ENCODE data around the gene BBX. TPM values are rescaled to one million over a fixed set of nuclear protein-coding genes. Genes with fewer than 3 reads are reported as not detected.
"Not testable (repeated sequence)": the region's sequence is repeated elsewhere in the genome, so short reads cannot be mapped to it uniquely, and the experiment has no call there.

The BBX gene
- total RNA-seq, 1 donor: 97.6 TPM

DNA sequence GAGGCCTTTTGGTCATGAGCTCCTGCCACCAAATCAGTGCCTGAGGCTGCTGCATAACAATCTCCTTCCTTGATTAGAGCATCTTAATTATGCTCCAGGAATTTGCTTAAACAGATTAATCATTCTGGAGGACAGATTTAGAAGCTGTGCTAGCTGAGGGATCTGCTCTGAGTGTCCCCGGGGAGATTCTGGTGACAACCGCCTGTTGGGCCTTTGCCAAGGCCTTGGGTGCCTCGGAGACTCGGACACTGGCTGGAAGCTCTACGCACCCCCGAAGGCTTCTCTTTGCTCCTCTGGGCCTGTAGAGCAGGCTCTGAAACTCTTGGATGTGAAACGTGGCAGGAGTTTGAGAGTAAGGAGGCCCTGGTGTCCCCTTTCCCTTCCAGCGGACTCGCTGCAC lies 304.0 kb downstream of the BBX start:
- DNase-seq (ENCODE audit: low read depth): no peak
- no peak overlapping the region for H3K4me3 ChIP-seq (ENCODE audit: low read depth, low read length)
- TF ChIP-seq, protein P1, sequence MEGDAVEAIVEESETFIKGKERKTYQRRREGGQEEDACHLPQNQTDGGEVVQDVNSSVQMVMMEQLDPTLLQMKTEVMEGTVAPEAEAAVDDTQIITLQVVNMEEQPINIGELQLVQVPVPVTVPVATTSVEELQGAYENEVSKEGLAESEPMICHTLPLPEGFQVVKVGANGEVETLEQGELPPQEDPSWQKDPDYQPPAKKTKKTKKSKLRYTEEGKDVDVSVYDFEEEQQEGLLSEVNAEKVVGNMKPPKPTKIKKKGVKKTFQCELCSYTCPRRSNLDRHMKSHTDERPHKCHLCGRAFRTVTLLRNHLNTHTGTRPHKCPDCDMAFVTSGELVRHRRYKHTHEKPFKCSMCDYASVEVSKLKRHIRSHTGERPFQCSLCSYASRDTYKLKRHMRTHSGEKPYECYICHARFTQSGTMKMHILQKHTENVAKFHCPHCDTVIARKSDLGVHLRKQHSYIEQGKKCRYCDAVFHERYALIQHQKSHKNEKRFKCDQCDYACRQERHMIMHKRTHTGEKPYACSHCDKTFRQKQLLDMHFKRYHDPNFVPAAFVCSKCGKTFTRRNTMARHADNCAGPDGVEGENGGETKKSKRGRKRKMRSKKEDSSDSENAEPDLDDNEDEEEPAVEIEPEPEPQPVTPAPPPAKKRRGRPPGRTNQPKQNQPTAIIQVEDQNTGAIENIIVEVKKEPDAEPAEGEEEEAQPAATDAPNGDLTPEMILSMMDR (IDR thresholded peaks at IDR 0.05; ENCODE audit: insufficient read depth, low read depth, low read length): no peak

DNA sequence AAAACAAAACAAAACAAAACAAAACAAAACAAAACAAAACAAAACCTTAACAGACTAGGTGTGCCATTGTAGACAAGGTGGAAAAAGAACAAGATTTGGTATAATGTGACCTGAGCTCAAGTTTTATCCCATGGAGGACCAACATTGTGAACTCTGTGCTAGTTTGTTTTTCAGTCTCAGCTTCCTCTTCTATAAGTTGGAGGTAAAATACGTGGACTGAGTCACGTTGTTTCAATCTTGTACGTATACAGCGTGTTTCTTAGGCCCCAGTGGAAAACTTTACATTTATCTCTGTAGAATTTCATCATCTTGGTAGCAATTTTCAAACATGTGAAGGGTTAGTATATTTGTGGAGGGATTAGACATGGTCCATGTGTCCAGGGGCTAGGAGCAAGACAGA lies 306.4 kb downstream of the BBX start:
- H3K4me3 ChIP-seq (ENCODE audit: low read depth, low read length): no peak overlapping the region
- TF ChIP-seq, protein P1 (IDR thresholded peaks at IDR 0.05; ENCODE audit: insufficient read depth, low read depth, low read length): no peak
- no peak for DNase-seq (ENCODE audit: low read depth)

DNA sequence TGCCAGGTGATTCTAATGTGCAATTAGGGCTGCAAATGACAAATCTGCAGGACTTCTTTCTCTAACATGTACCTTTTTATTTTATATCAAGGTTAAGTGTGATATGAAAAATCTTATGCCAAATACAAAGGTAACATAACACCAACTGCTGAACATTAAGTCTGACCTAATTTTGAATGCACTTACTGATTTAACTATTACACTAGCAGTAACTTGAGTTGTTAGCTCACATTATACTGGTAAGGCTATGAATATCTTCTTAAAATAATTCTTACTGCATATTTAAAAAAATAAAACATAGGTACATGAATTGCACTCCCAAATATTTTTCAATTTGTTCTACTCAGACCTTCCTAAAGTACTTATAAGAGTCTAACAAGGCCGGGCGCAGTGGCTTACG lies 308.8 kb downstream of the BBX start:
- TF ChIP-seq, protein P1 (IDR thresholded peaks at IDR 0.05; ENCODE audit: insufficient read depth, low read depth, low read length): no peak
- DNase-seq (ENCODE audit: low read depth): no peak
- H3K4me3 ChIP-seq (ENCODE audit: low read depth, low read length): no peak overlapping the region

DNA sequence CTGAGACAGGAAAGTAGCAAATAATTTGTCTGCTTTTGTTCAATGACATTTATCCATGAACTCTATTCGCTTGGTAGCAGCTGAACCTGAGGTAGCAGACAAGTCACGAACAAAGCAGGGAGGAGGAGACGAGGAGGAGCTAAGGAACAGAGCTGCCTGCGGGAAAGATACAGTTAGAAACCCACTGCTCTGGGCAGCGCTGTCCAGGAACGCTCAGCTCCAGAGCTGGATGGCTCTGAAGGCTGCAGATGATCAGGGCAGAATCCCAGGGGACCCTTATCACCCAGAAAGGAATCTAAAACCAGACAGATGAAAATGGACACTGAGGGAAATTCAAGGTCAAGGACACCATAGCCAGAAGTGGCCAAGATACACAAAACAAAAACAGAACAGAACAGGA lies 310.3 kb downstream of the BBX start:
- H3K4me3 ChIP-seq (ENCODE audit: low read depth, low read length): no peak overlapping the region
- TF ChIP-seq, protein P1 (IDR thresholded peaks at IDR 0.05; ENCODE audit: insufficient read depth, low read depth, low read length): no peak
- DNase-seq (ENCODE audit: low read depth): no peak

DNA sequence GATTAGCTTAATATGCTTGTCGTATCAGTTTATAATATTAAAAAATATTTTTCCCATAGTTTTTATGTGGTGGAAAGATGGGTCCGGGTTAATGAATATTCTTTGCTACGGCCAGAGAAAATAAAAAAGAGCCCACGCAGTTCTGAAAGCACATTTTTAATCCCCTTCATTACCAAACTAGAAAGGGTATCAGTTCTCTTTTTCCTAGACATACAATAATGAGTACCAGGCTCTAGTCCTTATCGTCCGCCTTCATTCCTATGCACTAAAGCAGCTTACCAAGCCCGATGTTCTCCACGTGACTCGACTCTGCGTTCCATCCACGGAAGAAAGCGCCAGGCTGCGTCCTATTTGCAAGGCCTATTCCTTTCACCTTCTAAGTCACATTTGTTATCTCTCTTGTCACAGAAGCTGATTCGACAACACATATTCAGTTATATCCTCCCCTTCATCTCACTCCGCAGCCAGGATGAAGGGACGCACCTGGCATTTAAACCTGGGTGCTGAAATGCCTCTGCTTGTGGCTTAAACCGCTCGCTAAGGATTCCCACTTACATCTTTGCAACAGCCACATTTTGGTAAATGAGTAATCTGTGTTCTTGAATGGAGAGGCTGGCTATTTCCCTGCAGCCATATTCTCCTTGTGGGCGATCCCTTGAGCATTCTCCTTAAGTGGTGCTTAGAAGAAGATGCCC lies 311.1 kb downstream of the BBX start:
- no peak overlapping the region for H3K4me3 ChIP-seq (ENCODE audit: low read depth, low read length)
- DNase-seq (ENCODE audit: low read depth): no peak
- TF ChIP-seq, protein P1 (IDR thresholded peaks at IDR 0.05; ENCODE audit: insufficient read depth, low read depth, low read length): no peak

DNA sequence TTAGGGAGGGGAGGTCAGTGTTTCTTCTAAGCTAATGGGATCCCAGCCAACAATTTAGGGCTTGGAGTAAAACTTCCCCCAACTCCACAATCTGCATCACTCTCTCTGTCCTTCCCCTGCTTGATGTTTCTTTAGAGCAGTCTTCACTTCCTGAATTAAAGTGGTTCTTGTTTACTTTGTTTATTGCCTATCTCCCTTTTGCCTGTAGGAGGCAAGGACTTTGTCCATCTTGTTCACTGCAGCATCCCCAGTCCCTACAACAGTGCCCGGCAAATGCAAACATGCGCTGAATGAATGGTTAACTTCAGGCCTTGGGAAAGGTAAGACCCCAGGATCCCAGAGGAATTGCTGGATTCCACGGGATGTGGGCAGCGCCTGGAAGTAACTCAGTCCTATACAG lies 312.2 kb downstream of the BBX start:
- DNase-seq (ENCODE audit: low read depth); H3K4me3 ChIP-seq (ENCODE audit: low read depth, low read length): not testable (repeated sequence)

DNA sequence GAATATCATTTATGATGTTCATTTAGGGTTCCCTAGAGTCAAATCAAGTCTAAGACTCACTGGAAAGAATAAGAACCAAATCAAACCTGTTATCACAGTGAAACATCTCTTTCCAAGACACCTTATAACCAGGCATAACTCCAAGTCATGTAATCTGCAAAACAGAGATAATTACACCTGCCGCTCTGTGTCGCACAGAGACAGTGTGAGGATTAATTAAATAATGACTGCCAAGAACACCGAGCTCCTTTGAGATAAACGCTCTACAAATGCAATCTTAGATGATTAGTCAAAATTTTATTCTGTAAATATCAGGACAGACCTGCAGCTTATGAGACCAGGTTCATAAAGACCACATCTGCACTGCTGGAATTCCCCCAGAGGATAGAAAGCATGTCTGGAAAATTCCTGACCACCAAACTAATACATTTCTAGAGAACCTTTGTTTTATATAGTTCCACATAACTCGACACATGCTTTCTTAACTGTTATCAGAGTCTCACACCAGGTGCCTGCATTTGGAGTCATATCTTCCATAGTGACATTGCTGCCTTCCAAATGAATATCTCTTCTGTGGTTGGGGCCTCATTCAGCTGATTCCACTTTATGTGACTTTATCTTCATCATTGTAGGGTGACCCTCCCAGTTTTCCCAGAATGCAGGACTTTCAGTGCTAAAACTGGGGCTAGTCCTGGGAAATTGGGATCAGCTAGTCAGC lies 315.3 kb downstream of the BBX start:
- no peak for DNase-seq (ENCODE audit: low read depth)
- TF ChIP-seq, protein P1 (IDR thresholded peaks at IDR 0.05; ENCODE audit: insufficient read depth, low read depth, low read length): no peak
- no peak overlapping the region for H3K4me3 ChIP-seq (ENCODE audit: low read depth, low read length)
